ENCODE results near the gene JUP.

JUP gene

GRCh38 chr17:41772586-41773189 lies 13.8 kb downstream of the JUP start:
- no peak overlapping the region for H3K4me3 ChIP-seq (ENCODE audit: low read depth, low read length)
- no peak for TF ChIP-seq CTCF (IDR thresholded peaks at IDR 0.05; ENCODE audit: insufficient read depth, low read length, missing control alignments)
- DNase-seq (ENCODE audit: low read depth, low spot score): no peak
- ChIA-PET CTCF (interaction anchor here (1.0 to 3.1 kb wide), 4 partner anchors 14 to 77 kb away, joined by 3 to 16 read pairs (median 10); partner anchors contain the start of gene JUP), POLR2A (interaction anchor here (0.7 to 1.1 kb wide), 2 partner anchors 21 to 27 kb away, joined by 3 read pairs; no protein-coding TSS in a partner anchor)

GRCh38 chr17:41772218-41772585 lies 14.3 kb downstream of the JUP start:
- DNase-seq (ENCODE audit: low read depth, low spot score): no peak
- POLR2A ChIA-PET: no interaction called here
- H3K4me3 ChIP-seq (ENCODE audit: low read depth, low read length): no peak overlapping the region
- CTCF ChIA-PET: interaction anchor here (1.9 kb wide), 1 partner anchor 29 kb away, joined by 12 read pairs; no protein-coding TSS in a partner anchor
- no peak for TF ChIP-seq CTCF (IDR thresholded peaks at IDR 0.05; ENCODE audit: insufficient read depth, low read length, missing control alignments)

GRCh38 chr17:41771389-41772206 lies 14.9 kb downstream of the JUP start:
- TF ChIP-seq CTCF (IDR thresholded peaks at IDR 0.05; ENCODE audit: insufficient read depth, low read length, missing control alignments): no peak
- DNase-seq (ENCODE audit: low read depth, low spot score): no peak
- no peak overlapping the region for H3K4me3 ChIP-seq (ENCODE audit: low read depth, low read length)
- CTCF ChIA-PET: interaction anchor here (1.4 kb wide), 1 partner anchor 30 kb away, joined by 5 read pairs; no protein-coding TSS in a partner anchor
- POLR2A ChIA-PET: no interaction called here

GRCh38 chr17:41769985-41770384 lies 16.5 kb downstream of the JUP start:
- no peak overlapping the region for H3K4me3 ChIP-seq (ENCODE audit: low read depth, low read length)
- ChIA-PET CTCF (interaction anchor here (1.0 kb wide), 1 partner anchor 74 kb away, joined by 3 read pairs; no protein-coding TSS in a partner anchor), POLR2A (no interaction called here)
- no peak for DNase-seq (ENCODE audit: low read depth, low spot score)
- TF ChIP-seq CTCF (IDR thresholded peaks at IDR 0.05; ENCODE audit: insufficient read depth, low read length, missing control alignments): no peak

- DNase-seq (ENCODE audit: low read depth, low spot score): no peak
- no peak for TF ChIP-seq CTCF (IDR thresholded peaks at IDR 0.05; ENCODE audit: insufficient read depth, low read length, missing control alignments)
- ChIA-PET POLR2A (no interaction called here), CTCF (interaction anchor here (0.7 to 1.2 kb wide), 3 partner anchors 12 to 74 kb away, joined by 3 read pairs; no protein-coding TSS in a partner anchor)
- no peak overlapping the region for H3K4me3 ChIP-seq (ENCODE audit: low read depth, low read length)
Observed at GRCh38 chr17:41769346-41769862, 17.1 kb downstream of the JUP start.

All from AG04449 (cell line).